ENCODE results near the gene COQ4. TPM values are rescaled to one million over a fixed set of nuclear protein-coding genes. Genes with fewer than 3 reads are reported as not detected.
A peak's percentile ranks its signal among the peaks of the same experiment; 100 is the strongest.

Gene COQ4
- total RNA-seq, 1 donor from 2014 or later: 58.5 TPM

- TF ChIP-seq, protein P1, sequence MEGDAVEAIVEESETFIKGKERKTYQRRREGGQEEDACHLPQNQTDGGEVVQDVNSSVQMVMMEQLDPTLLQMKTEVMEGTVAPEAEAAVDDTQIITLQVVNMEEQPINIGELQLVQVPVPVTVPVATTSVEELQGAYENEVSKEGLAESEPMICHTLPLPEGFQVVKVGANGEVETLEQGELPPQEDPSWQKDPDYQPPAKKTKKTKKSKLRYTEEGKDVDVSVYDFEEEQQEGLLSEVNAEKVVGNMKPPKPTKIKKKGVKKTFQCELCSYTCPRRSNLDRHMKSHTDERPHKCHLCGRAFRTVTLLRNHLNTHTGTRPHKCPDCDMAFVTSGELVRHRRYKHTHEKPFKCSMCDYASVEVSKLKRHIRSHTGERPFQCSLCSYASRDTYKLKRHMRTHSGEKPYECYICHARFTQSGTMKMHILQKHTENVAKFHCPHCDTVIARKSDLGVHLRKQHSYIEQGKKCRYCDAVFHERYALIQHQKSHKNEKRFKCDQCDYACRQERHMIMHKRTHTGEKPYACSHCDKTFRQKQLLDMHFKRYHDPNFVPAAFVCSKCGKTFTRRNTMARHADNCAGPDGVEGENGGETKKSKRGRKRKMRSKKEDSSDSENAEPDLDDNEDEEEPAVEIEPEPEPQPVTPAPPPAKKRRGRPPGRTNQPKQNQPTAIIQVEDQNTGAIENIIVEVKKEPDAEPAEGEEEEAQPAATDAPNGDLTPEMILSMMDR (conservative IDR thresholded peaks at IDR 0.05): no peak
- no peaks in the 10 kb centered on the region for H3K9me3 Mint-ChIP-seq
- no peak for DNase-seq (ENCODE audit: extremely low spot score, unreplicated experiment)
These were observed 36.2 kb upstream of the COQ4 start for GRCh38 chr9:128286440-128286839.

DNA sequence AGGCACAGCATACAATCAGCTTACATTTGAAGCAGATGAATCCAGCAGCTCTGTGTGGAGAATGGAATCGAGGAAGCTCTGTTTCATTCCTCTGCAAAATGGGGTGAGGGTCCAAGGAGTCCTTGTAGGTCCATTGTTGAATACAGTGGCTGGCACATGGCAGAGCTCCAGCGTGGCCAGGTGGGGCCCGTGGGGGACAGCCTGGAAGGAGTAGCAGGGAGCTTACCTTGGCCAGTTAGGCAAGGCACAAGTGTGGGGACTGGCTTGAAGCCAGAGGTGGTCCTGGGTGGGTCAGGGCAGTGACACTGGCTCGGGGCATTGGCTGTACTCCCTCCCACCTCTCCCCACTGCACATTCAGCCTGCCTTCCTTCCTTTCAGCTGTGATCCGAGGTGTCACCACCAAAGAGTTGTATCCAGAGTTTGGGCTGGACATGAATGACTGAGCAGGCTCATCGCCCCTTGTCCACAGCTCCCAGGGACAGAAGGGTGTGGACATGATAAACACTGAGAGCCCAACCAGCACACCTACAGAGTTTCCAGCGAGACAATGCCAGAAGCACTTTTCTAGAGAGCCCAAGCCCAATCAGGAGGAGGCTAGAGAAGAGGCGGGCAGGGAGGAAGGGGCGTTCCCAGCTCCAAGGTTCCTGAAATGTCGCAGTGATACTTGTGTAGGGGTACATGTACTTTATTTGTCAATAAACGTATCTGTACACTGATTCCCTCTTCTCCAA lies 34.2 kb upstream of the COQ4 start:
- Mint-ChIP-seq H3K27ac (peak overlapping the region; percentile 47), H3K9me3 (no peaks in the 10 kb centered on the region), H3K4me1 (ENCODE audit: unreplicated experiment) (no peaks in the 10 kb centered on the region), H3K4me3 (no peak overlapping the region), H3K36me3 (peaks cover 4% of the 10 kb centered on the region), H3K27me3 (no peaks in the 10 kb centered on the region)
- DNase-seq (ENCODE audit: extremely low spot score, unreplicated experiment): no peak
- TF ChIP-seq, protein P1 (conservative IDR thresholded peaks at IDR 0.05): no peak

More at GRCh38 chr9:128286440-128286839, 36.2 kb upstream of the COQ4 start:
- Mint-ChIP-seq H3K36me3 (peaks cover 5% of the 10 kb centered on the region), H3K27ac (no peak overlapping the region), H3K4me1 (ENCODE audit: unreplicated experiment) (no peaks in the 10 kb centered on the region), H3K27me3 (no peaks in the 10 kb centered on the region), H3K4me3 (no peak overlapping the region)

DNA sequence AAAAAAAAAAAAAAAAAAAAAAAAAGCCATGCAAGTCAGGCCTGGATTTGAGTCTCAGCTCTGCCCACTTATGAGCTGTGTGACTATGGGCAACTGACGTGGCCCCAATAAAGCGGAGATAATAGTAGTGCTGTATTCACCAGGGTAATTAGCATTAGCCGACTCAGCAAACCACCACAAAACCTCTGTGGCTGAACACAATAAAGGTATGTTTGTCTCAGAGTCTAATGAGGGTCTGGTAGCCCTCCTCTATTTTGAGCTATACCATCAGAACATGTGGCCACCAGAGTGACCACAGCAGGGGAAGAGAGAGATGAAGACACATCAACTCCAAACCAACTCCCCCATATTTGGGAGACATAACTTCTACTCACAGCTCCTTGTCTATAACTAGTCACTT lies 30.6 kb upstream of the COQ4 start:
- Mint-ChIP-seq H3K4me3 (no peak overlapping the region), H3K4me1 (ENCODE audit: unreplicated experiment) (peaks cover 6% of the 10 kb centered on the region), H3K36me3 (peaks cover 4% of the 10 kb centered on the region), H3K27me3 (no peaks in the 10 kb centered on the region), H3K9me3 (no peaks in the 10 kb centered on the region), H3K27ac (no peak overlapping the region)
- no peak for DNase-seq (ENCODE audit: extremely low spot score, unreplicated experiment)
- TF ChIP-seq, protein P1 (conservative IDR thresholded peaks at IDR 0.05): no peak

- Mint-ChIP-seq H3K4me1 (ENCODE audit: unreplicated experiment) (peaks cover 6% of the 10 kb centered on the region), H3K27me3 (no peaks in the 10 kb centered on the region), H3K36me3 (no peaks in the 10 kb centered on the region), H3K9me3 (no peaks in the 10 kb centered on the region), H3K4me3 (no peak overlapping the region), H3K27ac (no peak overlapping the region)
- no peak for DNase-seq (ENCODE audit: extremely low spot score, unreplicated experiment)
- TF ChIP-seq, protein P1 (conservative IDR thresholded peaks at IDR 0.05): no peak
These were observed 29.5 kb upstream of the COQ4 start for GRCh38 chr9:128293091-128293490.

DNA sequence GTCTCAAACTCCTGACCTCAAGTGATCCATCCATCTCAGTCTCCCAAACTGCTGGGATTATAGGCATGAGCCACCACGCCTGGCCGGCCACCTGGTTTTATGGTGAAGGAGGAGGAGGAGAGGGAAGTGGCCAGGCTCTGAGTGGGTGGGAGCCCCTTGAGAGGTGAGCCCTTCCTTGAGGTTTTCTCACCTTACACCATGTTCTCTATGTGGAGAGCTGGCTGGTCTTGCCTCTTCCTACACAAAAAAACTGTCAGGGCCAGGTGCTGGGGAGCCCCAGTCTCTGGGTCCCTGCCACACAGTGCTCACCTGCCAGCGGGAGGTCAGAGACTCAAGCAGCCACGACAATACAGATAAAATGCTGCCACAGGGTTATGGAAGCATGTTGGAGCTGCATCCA lies 28.5 kb upstream of the COQ4 start:
- Mint-ChIP-seq H3K4me1 (ENCODE audit: unreplicated experiment) (peaks cover 12% of the 10 kb centered on the region), H3K9me3 (no peaks in the 10 kb centered on the region), H3K36me3 (no peaks in the 10 kb centered on the region), H3K4me3 (no peak overlapping the region), H3K27ac (no peak overlapping the region), H3K27me3 (no peaks in the 10 kb centered on the region)
- TF ChIP-seq, protein P1 (conservative IDR thresholded peaks at IDR 0.05): no peak
- no peak for DNase-seq (ENCODE audit: extremely low spot score, unreplicated experiment)
